ENCODE results near the gene PRICKLE4.

The PRICKLE4 gene

DNA sequence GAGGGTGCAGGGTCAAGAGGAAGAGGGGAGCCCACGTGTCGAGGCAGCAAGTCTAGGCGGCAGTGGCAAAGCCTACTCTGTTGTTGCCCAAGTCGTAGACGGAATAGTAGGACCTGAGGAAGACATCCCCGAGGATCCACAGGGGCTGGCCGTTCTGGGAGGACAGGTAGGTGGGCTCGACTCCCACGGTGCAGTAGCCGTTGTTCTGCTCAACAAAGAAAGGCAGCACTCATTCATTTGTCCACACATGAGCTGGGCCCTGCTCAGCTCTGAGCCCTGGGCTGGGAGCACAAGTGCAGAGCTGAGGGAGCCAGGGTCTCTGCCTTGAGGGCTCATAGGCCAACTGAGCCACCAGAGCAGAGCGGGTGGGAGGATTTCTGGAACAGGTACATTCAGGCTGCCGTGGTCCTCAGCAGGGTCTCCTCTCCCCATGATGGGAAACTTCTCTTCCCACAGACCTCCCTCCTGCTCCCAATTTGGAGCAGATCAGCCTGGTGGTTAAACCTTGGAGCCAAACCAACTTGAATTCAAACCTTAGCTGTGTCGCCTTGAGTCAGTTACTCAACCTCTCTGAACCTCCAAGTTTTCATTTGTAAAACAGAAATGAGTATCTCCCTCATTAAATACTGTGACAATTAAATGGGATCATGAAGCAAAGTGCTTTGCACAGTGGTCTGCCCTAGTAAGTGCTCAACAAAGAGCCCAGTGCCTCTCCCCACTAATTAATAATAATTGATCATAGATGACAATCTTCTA, 43.6 kb upstream of the PRICKLE4 start:
- H3K4me1 ChIP-seq (ENCODE audit: control insufficient read depth, insufficient read depth, low read length) = peaks cover 28% of the 10 kb centered on the region
- H3K4me3 ChIP-seq (ENCODE audit: low read depth, low read length) = no peak overlapping the region
- no peaks in the 10 kb centered on the region for H3K36me3 ChIP-seq (ENCODE audit: control insufficient read depth, insufficient read depth, low read length)
- H3K9ac ChIP-seq (ENCODE audit: low read length) = no peak overlapping the region
- H3K27me3 ChIP-seq (ENCODE audit: control insufficient read depth, insufficient read depth, low read length) = peaks cover 6% of the 10 kb centered on the region
- H3K27ac ChIP-seq (ENCODE audit: low read depth, low read length) = no peak overlapping the region
- H3K9me3 ChIP-seq (ENCODE audit: control insufficient read depth, insufficient read depth, low read depth, low read length) = no peaks in the 10 kb centered on the region

- Histone ChIP-seq H3K9me3 (ENCODE audit: control insufficient read depth, insufficient read depth, low read depth, low read length) (no peaks in the 10 kb centered on the region), H3K9ac (ENCODE audit: low read length) (no peak overlapping the region), H3K27me3 (ENCODE audit: control insufficient read depth, insufficient read depth, low read length) (peaks cover 6% of the 10 kb centered on the region), H3K36me3 (ENCODE audit: control insufficient read depth, insufficient read depth, low read length) (no peaks in the 10 kb centered on the region), H3K4me1 (ENCODE audit: control insufficient read depth, insufficient read depth, low read length) (peaks cover 25% of the 10 kb centered on the region), H3K4me3 (ENCODE audit: low read depth, low read length) (no peak overlapping the region), H3K27ac (ENCODE audit: low read depth, low read length) (no peak overlapping the region)
Observed at GRCh38 chr6:41737591-41738130, 42.9 kb upstream of the PRICKLE4 start.

DNA sequence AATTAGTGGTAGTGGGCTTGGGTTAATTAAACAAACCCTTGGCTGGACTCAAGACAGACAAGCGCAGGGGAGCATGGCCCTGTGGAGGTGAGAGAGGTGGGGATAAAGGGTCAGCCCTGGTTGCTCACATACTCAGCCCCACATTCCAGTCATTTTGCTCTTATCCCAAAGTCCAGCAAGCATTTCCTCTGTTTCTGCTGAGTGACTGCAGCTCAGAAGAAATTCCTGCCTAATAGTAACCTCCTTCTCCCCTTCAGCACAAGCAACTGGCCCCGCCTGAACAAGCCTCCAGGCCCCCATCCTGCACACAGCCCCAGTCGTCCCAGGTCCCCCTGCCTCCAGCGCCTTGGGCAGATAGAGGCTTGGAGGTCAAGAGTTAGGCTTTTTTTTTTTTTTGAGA, 41.5 kb upstream of the PRICKLE4 start:
- no peaks in the 10 kb centered on the region for H3K27me3 ChIP-seq (ENCODE audit: control insufficient read depth, insufficient read depth, low read length)
- H3K4me3 ChIP-seq (ENCODE audit: low read depth, low read length) = no peak overlapping the region
- no peaks in the 10 kb centered on the region for H3K9me3 ChIP-seq (ENCODE audit: control insufficient read depth, insufficient read depth, low read depth, low read length)
- H3K36me3 ChIP-seq (ENCODE audit: control insufficient read depth, insufficient read depth, low read length) = no peaks in the 10 kb centered on the region
- no peak overlapping the region for H3K9ac ChIP-seq (ENCODE audit: low read length)
- no peak overlapping the region for H3K27ac ChIP-seq (ENCODE audit: low read depth, low read length)
- peaks cover 15% of the 10 kb centered on the region for H3K4me1 ChIP-seq (ENCODE audit: control insufficient read depth, insufficient read depth, low read length)

DNA sequence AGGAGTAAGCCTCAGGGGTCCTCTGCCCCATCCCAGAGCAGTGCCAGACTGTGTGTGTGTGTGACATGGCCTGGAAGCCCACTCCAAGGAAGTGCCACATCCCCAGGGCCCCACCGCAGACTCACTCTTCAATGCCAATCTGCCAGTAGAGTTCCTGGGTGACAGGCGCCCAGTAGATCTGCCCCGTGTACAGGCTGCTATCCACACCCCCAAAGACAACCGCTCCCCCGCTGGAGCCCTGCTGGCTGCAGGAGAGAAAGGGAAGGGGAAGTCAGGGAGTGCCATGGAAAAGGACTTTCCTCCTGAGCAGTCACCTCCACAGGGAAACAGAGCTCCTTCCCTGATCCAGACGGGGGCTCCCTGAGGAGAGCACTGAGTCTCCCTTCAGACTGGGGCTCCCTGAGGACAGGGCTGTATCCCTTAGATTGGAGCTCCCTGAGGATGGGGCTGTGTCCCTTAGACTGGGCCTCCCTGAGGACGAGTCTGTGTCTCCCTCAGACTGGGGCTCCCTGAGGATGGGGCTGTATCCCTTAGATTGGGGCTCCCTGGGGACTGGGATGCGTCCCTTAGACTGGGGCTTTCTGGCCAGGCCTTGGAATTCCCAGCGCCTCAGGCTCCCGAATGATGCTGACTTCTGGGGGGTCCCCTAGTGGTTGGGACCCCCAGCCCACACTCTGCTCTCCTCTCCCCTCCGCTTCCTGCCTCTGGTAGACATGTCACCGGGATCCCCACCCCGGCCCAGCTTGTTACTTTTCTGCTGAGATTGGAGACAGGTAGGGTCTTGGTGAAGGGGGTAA, 40.0 kb upstream of the PRICKLE4 start:
- Histone ChIP-seq H3K27me3 (ENCODE audit: control insufficient read depth, insufficient read depth, low read length) (no peaks in the 10 kb centered on the region), H3K36me3 (ENCODE audit: control insufficient read depth, insufficient read depth, low read length) (no peaks in the 10 kb centered on the region), H3K4me3 (ENCODE audit: low read depth, low read length) (no peak overlapping the region), H3K9ac (ENCODE audit: low read length) (no peak overlapping the region), H3K4me1 (ENCODE audit: control insufficient read depth, insufficient read depth, low read length) (peaks cover 14% of the 10 kb centered on the region), H3K27ac (ENCODE audit: low read depth, low read length) (no peak overlapping the region), H3K9me3 (ENCODE audit: control insufficient read depth, insufficient read depth, low read depth, low read length) (no peaks in the 10 kb centered on the region)

- Histone ChIP-seq H3K9me3 (ENCODE audit: control insufficient read depth, insufficient read depth, low read depth, low read length) (no peaks in the 10 kb centered on the region), H3K4me3 (ENCODE audit: low read depth, low read length) (no peak overlapping the region), H3K9ac (ENCODE audit: low read length) (no peak overlapping the region), H3K4me1 (ENCODE audit: control insufficient read depth, insufficient read depth, low read length) (peaks cover 4% of the 10 kb centered on the region; the same call in 1 of the 2 replicates), H3K27ac (ENCODE audit: low read depth, low read length) (no peak overlapping the region), H3K36me3 (ENCODE audit: control insufficient read depth, insufficient read depth, low read length) (no peaks in the 10 kb centered on the region), H3K27me3 (ENCODE audit: control insufficient read depth, insufficient read depth, low read length) (no peaks in the 10 kb centered on the region)
Observed at GRCh38 chr6:41741625-41742490, 38.7 kb upstream of the PRICKLE4 start.

DNA sequence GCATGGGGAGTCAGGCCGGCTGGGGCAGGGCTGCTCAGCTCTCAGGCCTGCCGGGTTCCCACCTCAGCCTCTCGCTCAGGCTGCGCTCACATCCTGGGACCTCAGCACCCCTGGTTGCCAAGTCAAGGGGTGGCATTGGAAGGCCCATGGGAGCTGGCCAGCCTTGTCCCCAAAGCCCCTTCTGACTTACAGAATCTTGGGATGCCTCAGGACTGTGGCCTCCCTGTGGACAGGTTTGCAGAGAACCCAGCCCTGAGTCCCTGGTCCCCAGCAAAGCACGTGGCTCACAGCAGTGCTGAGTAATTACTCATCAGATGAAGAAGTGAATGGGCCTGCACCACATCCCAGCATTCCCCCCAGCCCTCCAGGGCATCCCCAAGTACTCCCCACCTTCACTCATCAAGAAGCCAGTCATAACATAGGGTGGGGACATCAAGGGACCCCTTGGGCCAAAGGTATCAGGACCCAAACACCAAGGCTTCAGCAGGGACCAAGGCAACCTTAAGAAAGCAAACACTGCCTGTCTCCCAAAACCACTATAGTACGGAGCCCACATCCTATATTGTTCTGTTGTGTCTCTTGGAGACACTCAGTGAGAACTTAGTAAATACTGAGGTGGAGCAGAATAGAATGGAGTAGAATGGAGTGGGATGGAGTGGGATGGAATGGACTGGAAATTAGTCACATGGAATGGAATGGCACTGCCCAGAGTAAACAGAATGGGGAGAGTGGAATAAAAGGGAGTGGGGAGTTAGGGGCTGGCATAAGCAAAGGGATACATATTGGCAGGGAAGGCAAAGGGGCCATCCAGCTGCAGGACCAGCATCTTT, 37.0 kb upstream of the PRICKLE4 start:
- no peak overlapping the region for H3K27ac ChIP-seq (ENCODE audit: low read depth, low read length)
- no peaks in the 10 kb centered on the region for H3K27me3 ChIP-seq (ENCODE audit: control insufficient read depth, insufficient read depth, low read length)
- no peaks in the 10 kb centered on the region for H3K36me3 ChIP-seq (ENCODE audit: control insufficient read depth, insufficient read depth, low read length)
- peaks cover 4% of the 10 kb centered on the region; the same call in 1 of the 2 replicates for H3K4me1 ChIP-seq (ENCODE audit: control insufficient read depth, insufficient read depth, low read length)
- no peak overlapping the region for H3K9ac ChIP-seq (ENCODE audit: low read length)
- no peak overlapping the region for H3K4me3 ChIP-seq (ENCODE audit: low read depth, low read length)
- H3K9me3 ChIP-seq (ENCODE audit: control insufficient read depth, insufficient read depth, low read depth, low read length) = no peaks in the 10 kb centered on the region

- Histone ChIP-seq H3K27ac (ENCODE audit: low read depth, low read length) (no peak overlapping the region), H3K27me3 (ENCODE audit: control insufficient read depth, insufficient read depth, low read length) (no peaks in the 10 kb centered on the region), H3K9ac (ENCODE audit: low read length) (no peak overlapping the region), H3K9me3 (ENCODE audit: control insufficient read depth, insufficient read depth, low read depth, low read length) (no peaks in the 10 kb centered on the region), H3K36me3 (ENCODE audit: control insufficient read depth, insufficient read depth, low read length) (no peaks in the 10 kb centered on the region), H3K4me1 (ENCODE audit: control insufficient read depth, insufficient read depth, low read length) (no peaks in the 10 kb centered on the region; the same call in 1 of the 2 replicates), H3K4me3 (ENCODE audit: low read depth, low read length) (no peak overlapping the region)
Observed at GRCh38 chr6:41744236-41744787, 36.3 kb upstream of the PRICKLE4 start.

DNA sequence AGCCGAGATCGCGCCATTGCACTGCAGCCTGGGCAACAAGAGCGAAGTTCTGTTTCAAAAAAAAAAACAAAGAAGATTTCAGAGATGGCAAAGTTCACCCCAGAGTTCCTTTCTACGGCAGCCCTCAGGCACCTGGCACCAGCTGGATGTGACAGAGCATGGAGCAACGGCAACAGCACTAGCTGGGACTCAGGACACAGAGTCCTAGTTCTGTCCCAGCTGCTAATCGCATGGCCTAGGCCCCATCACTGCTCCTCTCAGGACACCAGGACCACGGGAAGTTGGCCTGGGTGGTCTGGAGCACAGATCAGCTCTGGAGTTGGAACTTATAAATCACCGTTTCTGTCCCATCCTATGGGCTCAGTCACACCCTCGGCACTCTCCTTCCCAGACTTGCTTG, 34.5 kb upstream of the PRICKLE4 start:
- Histone ChIP-seq H3K27ac (ENCODE audit: low read depth, low read length) (no peak overlapping the region), H3K9me3 (ENCODE audit: control insufficient read depth, insufficient read depth, low read depth, low read length) (no peaks in the 10 kb centered on the region), H3K27me3 (ENCODE audit: control insufficient read depth, insufficient read depth, low read length) (no peaks in the 10 kb centered on the region), H3K4me1 (ENCODE audit: control insufficient read depth, insufficient read depth, low read length) (no peaks in the 10 kb centered on the region), H3K9ac (ENCODE audit: low read length) (no peak overlapping the region), H3K36me3 (ENCODE audit: control insufficient read depth, insufficient read depth, low read length) (no peaks in the 10 kb centered on the region), H3K4me3 (ENCODE audit: low read depth, low read length) (no peak overlapping the region)

- Histone ChIP-seq H3K36me3 (ENCODE audit: control insufficient read depth, insufficient read depth, low read length) (no peaks in the 10 kb centered on the region), H3K4me1 (ENCODE audit: control insufficient read depth, insufficient read depth, low read length) (no peaks in the 10 kb centered on the region), H3K4me3 (ENCODE audit: low read depth, low read length) (no peak within 1 kb of the TSS), H3K9me3 (ENCODE audit: control insufficient read depth, insufficient read depth, low read depth, low read length) (no peaks in the 10 kb centered on the region), H3K27me3 (ENCODE audit: control insufficient read depth, insufficient read depth, low read length) (no peaks in the 10 kb centered on the region), H3K9ac (ENCODE audit: low read length) (no peak within 1 kb of the TSS), H3K27ac (ENCODE audit: low read depth, low read length) (no peak within 1 kb of the TSS)
Observed at GRCh38 chr6:41747256-41748101, 33.1 kb upstream of the PRICKLE4 start, which contains the start of gene PGC. Gene PGC, minus strand, starts transcription at chr6:41747397. Its CDS starts 63 bp downstream, at chr6:41747334.
